T-helper 17 cell (primary cell): ENCODE data around the gene VPS37D. TPM values are rescaled to one million over a fixed set of nuclear protein-coding genes. Genes with fewer than 3 reads are reported as not detected.
"Not testable (repeated sequence)": the region's sequence is repeated elsewhere in the genome, so short reads cannot be mapped to it uniquely, and the experiment has no call there.

ENCODE experiments used
- ATAC-seq: fragments of 150-1000 bp; cut with Tn5 transposase; 2 replicates; pipeline ENCODE4 v1.10.0; 2021; ENCODE audit warnings: mild to moderate bottlenecking, moderate library complexity
- DNase-seq, 3 donors: peaks; one replicate each; pipeline versions ENCODE4 v3.0.0 to v3.0.0-alpha.2; 2020 to 2021
- H3K9me3 ChIP-seq: one replicate; pipeline ENCODE4 v1.7.0; 2013; ENCODE audit warnings: low read length, mild to moderate bottlenecking; ENCODE audit not compliant: control insufficient read depth, poor library complexity, severe bottlenecking
- H3K27ac Mint-ChIP-seq: one replicate; pipeline ENCODE4 v1.8.0; 2022; ENCODE audit warnings: mild to moderate bottlenecking, moderate library complexity, mixed read lengths
- H3K27me3 Mint-ChIP-seq: one replicate; pipeline ENCODE4 v1.8.0; 2022; ENCODE audit warnings: mixed read lengths
- H3K36me3 Mint-ChIP-seq: one replicate; pipeline ENCODE4 v1.8.0; 2022; ENCODE audit warnings: low read depth, mixed read lengths
- H3K4me1 Mint-ChIP-seq: one replicate; pipeline ENCODE4 v1.8.0; 2022; ENCODE audit warnings: mild to moderate bottlenecking, mixed read lengths
- H3K4me3 Mint-ChIP-seq: one replicate; pipeline ENCODE4 v1.8.0; 2022; ENCODE audit warnings: mild to moderate bottlenecking, moderate library complexity, mixed read lengths
- total RNA-seq, 4 donors: library from RNA in 2 of 4; stranded (reverse) in 2 of 4; gene quantifications; one replicate each; pipeline ENCODE4 v1.2.3 and lab custom pipeline; 2022 to 2026

VPS37D gene
- total RNA-seq, 2 donors from 2014 or later: 0.76 TPM; not detected in 1

- Mint-ChIP-seq H3K27me3 (peaks cover 56% of the 10 kb centered on the region), H3K36me3 (peaks cover 15% of the 10 kb centered on the region), H3K27ac (no peak overlapping the region), H3K4me1 (peaks cover 17% of the 10 kb centered on the region), H3K4me3 (no peak overlapping the region)
- no peak for DNase-seq
- ATAC-seq: no peak
- no peaks in the 10 kb centered on the region for H3K9me3 ChIP-seq
These were observed 15.1 kb upstream of the VPS37D start for GRCh38 chr7:73652541-73652949.

GRCh38 chr7:73655309-73655708 lies 12.3 kb upstream of the VPS37D start:
- ATAC-seq, H3K36me3 Mint-ChIP-seq, DNase-seq, H3K27ac Mint-ChIP-seq, H3K4me3 Mint-ChIP-seq, H3K9me3 ChIP-seq, H3K4me1 Mint-ChIP-seq: not testable (repeated sequence)
- peaks cover 34% of the 10 kb centered on the region for H3K27me3 Mint-ChIP-seq

DNA sequence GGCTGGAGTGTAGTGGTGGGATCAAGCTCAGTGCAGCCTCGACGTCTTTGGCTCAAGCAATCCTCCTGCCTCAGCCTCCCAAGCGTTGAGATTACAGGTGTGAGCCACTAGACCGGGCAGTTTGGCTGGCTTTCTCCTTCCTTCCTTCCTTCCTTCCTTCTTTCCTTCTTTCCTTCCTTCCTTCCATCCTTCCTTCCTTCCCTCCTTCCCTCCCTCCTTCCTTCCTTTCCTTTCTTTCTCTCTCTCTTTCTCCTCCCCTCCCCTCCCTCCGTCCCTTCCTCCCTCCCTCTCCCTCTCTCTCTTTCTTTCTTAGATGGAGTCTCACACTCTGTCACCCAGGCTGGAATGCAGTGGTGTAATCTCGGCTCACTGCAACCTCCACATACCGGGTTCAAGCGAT lies 7.6 kb upstream of the VPS37D start:
- Mint-ChIP-seq H3K27ac (no peak overlapping the region), H3K4me1 (peaks cover 2% of the 10 kb centered on the region), H3K36me3 (no peaks in the 10 kb centered on the region), H3K27me3 (peaks cover 43% of the 10 kb centered on the region), H3K4me3 (no peak overlapping the region)
- no peak for DNase-seq
- H3K9me3 ChIP-seq: peaks cover 6% of the 10 kb centered on the region
- ATAC-seq: no peak

DNA sequence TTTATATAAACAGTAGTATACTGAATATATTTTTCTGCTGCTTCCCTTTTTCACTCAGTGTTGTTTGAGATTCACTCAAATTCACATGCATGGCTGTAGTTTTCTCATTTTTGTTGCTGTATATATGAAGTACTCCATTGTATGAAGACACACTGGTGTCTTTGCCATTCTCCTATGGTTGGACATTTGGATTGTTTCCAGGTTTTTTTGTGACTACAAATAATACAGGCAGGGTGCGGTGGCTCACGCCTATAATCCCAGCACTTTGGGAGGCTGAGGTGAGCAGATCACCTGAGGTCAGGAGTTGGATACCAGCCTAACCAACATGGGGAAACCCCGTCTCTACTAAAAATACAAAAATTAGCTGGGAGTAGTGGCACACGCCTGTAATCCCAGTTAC lies 7.0 kb upstream of the VPS37D start:
- not testable (repeated sequence) for H3K27ac Mint-ChIP-seq, H3K9me3 ChIP-seq, DNase-seq, H3K4me3 Mint-ChIP-seq, ATAC-seq, H3K36me3 Mint-ChIP-seq, H3K4me1 Mint-ChIP-seq
- H3K27me3 Mint-ChIP-seq: peaks cover 42% of the 10 kb centered on the region

- Mint-ChIP-seq H3K27ac (no peak overlapping the region), H3K4me3 (no peak overlapping the region), H3K36me3 (no peaks in the 10 kb centered on the region), H3K27me3 (peaks cover 50% of the 10 kb centered on the region), H3K4me1 (peaks cover 10% of the 10 kb centered on the region)
- no peak for DNase-seq
- ATAC-seq: no peak
- peaks cover 6% of the 10 kb centered on the region for H3K9me3 ChIP-seq
These were observed 4.6 kb upstream of the VPS37D start for GRCh38 chr7:73663033-73663432.

DNA sequence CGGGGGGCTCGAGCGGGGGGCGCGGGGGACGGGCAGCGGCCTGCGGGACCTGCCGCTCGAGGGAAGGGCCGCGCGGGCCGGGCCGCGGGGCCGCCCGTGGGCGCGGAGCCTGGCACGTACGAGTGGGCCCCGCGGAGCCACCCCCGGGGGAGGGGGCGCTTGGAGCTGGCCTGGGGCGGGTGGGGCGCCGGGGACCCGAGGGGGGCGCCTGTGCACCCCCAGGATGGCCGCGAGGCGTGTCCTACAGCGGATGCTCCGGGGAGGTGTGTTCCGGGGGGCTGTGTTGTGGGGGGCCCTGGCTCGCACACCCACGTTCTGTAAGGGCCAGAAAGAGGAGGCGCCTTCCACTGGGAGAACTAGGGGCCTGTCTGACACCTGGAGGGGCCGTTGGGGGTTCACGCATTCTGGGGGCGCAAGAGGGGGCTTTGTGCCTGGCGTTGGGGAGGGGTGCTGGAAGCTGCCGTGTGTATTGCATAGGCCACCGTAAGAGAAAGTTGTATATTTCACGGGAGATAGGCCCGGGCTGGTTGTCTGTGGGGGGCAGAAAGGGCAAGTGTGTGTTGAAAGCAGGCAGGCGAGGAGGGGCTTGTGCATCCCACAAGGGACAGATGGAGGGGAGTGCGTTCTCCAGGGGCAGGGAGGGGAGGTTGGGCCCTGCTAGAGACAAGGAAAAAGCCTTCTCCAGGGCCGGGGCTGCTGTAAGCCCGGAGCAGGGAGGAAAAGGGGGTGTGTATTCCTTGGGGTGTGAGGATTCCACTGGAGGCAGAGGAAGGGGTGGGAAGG lies 663 bp downstream of the VPS37D start:
- no peak overlapping the region for H3K27ac Mint-ChIP-seq
- H3K36me3 Mint-ChIP-seq: no peaks in the 10 kb centered on the region
- ATAC-seq (no peak), DNase-seq (no peak)
- peak overlapping the region; percentile 70 for H3K4me3 Mint-ChIP-seq
- H3K9me3 ChIP-seq: peaks cover 2% of the 10 kb centered on the region
- H3K4me1 Mint-ChIP-seq: peaks cover 16% of the 10 kb centered on the region
- peaks cover 46% of the 10 kb centered on the region for H3K27me3 Mint-ChIP-seq

DNA sequence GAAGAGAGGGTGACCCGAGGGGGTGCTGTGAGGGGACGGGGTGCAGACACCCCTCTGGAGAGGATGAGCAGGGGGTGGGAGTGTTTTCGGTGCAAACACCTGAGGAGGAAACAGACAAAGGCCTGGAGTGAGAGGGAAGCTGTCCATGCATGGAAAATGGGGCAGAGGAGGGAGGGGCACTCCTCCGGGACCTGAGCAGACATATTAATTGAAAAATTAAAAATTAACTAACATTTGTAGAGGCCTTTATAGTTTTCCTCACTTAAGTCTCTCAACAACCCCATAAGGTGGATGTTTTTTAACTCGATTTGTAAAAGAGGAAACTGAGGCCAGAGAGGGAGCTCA lies 1.2 kb downstream of the VPS37D start:
- no peak overlapping the region for H3K27ac Mint-ChIP-seq
- peaks cover 41% of the 10 kb centered on the region for H3K27me3 Mint-ChIP-seq
- DNase-seq: no peak
- peaks cover 16% of the 10 kb centered on the region for H3K4me1 Mint-ChIP-seq
- ATAC-seq: no peak
- peak overlapping the region; percentile 70 for H3K4me3 Mint-ChIP-seq
- H3K36me3 Mint-ChIP-seq: no peaks in the 10 kb centered on the region
- no peaks in the 10 kb centered on the region for H3K9me3 ChIP-seq

DNA sequence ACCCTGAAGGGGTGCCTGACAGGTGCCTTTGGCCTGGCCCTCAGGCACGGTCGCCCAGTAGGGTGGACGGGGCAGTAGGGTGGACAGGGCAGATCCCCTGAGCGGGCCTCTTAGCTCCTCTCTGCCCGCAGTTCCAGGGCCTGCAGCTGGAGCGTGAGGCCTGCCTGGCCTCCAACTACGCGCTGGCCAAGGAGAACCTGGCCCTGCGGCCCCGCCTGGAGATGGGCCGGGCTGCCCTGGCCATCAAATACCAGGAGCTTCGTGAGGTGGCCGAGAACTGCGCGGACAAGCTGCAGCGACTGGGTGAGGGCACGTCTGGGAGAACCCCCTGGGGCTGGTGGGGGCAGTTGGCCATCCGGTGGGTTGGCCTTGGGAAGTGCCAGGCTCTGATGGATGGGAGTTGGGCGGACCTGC lies 1.7 kb downstream of the VPS37D start:
- no peak overlapping the region for H3K4me3 Mint-ChIP-seq
- H3K36me3 Mint-ChIP-seq: no peaks in the 10 kb centered on the region
- DNase-seq (no peak), ATAC-seq (no peak)
- H3K4me1 Mint-ChIP-seq: peaks cover 16% of the 10 kb centered on the region
- no peak overlapping the region for H3K27ac Mint-ChIP-seq
- peaks cover 37% of the 10 kb centered on the region for H3K27me3 Mint-ChIP-seq
- no peaks in the 10 kb centered on the region for H3K9me3 ChIP-seq

GRCh38 chr7:73669858-73670385 lies 2.3 kb downstream of the VPS37D start:
- H3K36me3 Mint-ChIP-seq: no peaks in the 10 kb centered on the region
- H3K27ac Mint-ChIP-seq: peak overlapping the region; percentile 27
- H3K4me3 Mint-ChIP-seq: no peak overlapping the region
- H3K27me3 Mint-ChIP-seq: peaks cover 31% of the 10 kb centered on the region
- H3K9me3 ChIP-seq: no peaks in the 10 kb centered on the region
- H3K4me1 Mint-ChIP-seq: peaks cover 16% of the 10 kb centered on the region
- ATAC-seq: no peak
- no peak for DNase-seq

DNA sequence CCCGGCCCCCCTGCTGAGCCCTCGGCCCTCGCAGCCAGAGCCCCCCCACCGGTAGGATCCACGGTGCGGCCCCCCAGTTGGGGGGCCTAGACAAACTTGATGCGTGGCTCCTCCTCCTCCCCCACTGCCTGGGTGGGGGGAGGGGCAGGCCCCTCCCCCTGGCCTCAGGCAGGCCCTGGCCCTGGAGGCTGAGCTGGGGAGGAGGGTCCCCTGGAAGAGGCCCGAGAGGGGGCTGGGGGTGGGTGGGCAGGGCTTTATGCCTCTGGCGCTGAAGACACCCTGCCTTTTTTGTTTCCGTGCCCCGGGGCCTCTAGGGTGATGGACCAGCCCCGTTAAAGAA lies 3.7 kb downstream of the VPS37D start:
- Mint-ChIP-seq H3K4me3 (no peak overlapping the region), H3K36me3 (no peaks in the 10 kb centered on the region), H3K27me3 (peaks cover 20% of the 10 kb centered on the region), H3K27ac (no peak overlapping the region), H3K4me1 (peaks cover 14% of the 10 kb centered on the region)
- no peaks in the 10 kb centered on the region for H3K9me3 ChIP-seq
- DNase-seq (no peak), ATAC-seq (no peak)

GRCh38 chr7:73671857-73672445 lies 4.3 kb downstream of the VPS37D start:
- H3K27me3 Mint-ChIP-seq: peaks cover 20% of the 10 kb centered on the region
- H3K36me3 Mint-ChIP-seq: no peaks in the 10 kb centered on the region
- H3K4me3 Mint-ChIP-seq: no peak overlapping the region
- ATAC-seq: no peak
- peaks cover 14% of the 10 kb centered on the region for H3K4me1 Mint-ChIP-seq
- no peaks in the 10 kb centered on the region for H3K9me3 ChIP-seq
- no peak overlapping the region for H3K27ac Mint-ChIP-seq
- DNase-seq: no peak

- H3K4me3 Mint-ChIP-seq: no peak overlapping the region
- peaks cover 9% of the 10 kb centered on the region for H3K27me3 Mint-ChIP-seq
- no peak for DNase-seq
- no peaks in the 10 kb centered on the region for H3K9me3 ChIP-seq
- H3K27ac Mint-ChIP-seq: no peak overlapping the region
- no peaks in the 10 kb centered on the region for H3K36me3 Mint-ChIP-seq
- H3K4me1 Mint-ChIP-seq: peaks cover 8% of the 10 kb centered on the region
- no peak for ATAC-seq
These were observed 7.0 kb downstream of the VPS37D start for GRCh38 chr7:73674468-73675124.

- not testable (repeated sequence) for H3K27me3 Mint-ChIP-seq, H3K4me3 Mint-ChIP-seq, H3K27ac Mint-ChIP-seq, DNase-seq, H3K9me3 ChIP-seq, ATAC-seq, H3K36me3 Mint-ChIP-seq
- H3K4me1 Mint-ChIP-seq: peaks cover 14% of the 10 kb centered on the region
These were observed 8.4 kb downstream of the VPS37D start for GRCh38 chr7:73676062-73676461.
